ENCODE data around the gene SDK1.

DNA sequence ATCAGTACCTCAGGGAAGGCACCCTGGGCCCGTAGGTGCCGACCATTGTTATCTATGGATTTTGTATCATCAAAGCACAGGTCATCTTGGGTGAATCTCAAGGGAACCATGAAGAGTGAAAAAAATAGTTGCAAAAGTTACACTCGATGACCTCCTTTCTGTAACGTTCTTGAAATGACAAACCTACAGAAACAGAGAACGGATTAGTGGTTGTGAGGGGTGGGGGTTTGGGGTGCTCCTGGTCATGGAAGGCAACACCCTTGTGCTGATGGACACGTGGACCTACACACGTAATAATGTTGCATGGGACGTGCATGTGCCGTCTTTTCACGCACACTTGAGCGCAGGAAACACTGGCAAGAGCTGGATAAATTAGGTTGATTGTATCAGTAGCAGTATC is 655.9 kb downstream of the SDK1 start:
- TF ChIP-seq, protein P1, sequence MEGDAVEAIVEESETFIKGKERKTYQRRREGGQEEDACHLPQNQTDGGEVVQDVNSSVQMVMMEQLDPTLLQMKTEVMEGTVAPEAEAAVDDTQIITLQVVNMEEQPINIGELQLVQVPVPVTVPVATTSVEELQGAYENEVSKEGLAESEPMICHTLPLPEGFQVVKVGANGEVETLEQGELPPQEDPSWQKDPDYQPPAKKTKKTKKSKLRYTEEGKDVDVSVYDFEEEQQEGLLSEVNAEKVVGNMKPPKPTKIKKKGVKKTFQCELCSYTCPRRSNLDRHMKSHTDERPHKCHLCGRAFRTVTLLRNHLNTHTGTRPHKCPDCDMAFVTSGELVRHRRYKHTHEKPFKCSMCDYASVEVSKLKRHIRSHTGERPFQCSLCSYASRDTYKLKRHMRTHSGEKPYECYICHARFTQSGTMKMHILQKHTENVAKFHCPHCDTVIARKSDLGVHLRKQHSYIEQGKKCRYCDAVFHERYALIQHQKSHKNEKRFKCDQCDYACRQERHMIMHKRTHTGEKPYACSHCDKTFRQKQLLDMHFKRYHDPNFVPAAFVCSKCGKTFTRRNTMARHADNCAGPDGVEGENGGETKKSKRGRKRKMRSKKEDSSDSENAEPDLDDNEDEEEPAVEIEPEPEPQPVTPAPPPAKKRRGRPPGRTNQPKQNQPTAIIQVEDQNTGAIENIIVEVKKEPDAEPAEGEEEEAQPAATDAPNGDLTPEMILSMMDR (tag by site-specific recombination; IDR thresholded peaks at IDR 0.05) = no peak
- TF ChIP-seq KLF7 (tag by site-specific recombination; IDR thresholded peaks at IDR 0.05; ENCODE audit: borderline replicate concordance) = no peak
- TF ChIP-seq ZNF16 (tag by site-specific recombination; IDR thresholded peaks at IDR 0.05; ENCODE audit: low read depth) = no peak
- TF ChIP-seq SALL2 (tag by site-specific recombination; IDR thresholded peaks at IDR 0.05; ENCODE audit: borderline replicate concordance) = no peak
- TF ChIP-seq, protein P2, sequence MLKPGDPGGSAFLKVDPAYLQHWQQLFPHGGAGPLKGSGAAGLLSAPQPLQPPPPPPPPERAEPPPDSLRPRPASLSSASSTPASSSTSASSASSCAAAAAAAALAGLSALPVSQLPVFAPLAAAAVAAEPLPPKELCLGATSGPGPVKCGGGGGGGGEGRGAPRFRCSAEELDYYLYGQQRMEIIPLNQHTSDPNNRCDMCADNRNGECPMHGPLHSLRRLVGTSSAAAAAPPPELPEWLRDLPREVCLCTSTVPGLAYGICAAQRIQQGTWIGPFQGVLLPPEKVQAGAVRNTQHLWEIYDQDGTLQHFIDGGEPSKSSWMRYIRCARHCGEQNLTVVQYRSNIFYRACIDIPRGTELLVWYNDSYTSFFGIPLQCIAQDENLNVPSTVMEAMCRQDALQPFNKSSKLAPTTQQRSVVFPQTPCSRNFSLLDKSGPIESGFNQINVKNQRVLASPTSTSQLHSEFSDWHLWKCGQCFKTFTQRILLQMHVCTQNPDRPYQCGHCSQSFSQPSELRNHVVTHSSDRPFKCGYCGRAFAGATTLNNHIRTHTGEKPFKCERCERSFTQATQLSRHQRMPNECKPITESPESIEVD (tag by site-specific recombination; IDR thresholded peaks at IDR 0.05) = no peak
- no peak for TF ChIP-seq ZBTB20 (tag by site-specific recombination; IDR thresholded peaks at IDR 0.05)
- TF ChIP-seq MYNN (tag by site-specific recombination; IDR thresholded peaks at IDR 0.05; ENCODE audit: borderline replicate concordance) = no peak
- no peak for TF ChIP-seq MEIS1 (CRISPR knock-in tag; IDR thresholded peaks at IDR 0.05; ENCODE audit: borderline replicate concordance)
- no peak for TF ChIP-seq TCF7L2 (IDR thresholded peaks at IDR 0.05; ENCODE audit: borderline replicate concordance, low read depth, low read length)
- TF ChIP-seq ZNF670 (tag by site-specific recombination; IDR thresholded peaks at IDR 0.05; ENCODE audit: low read depth) = no peak
- no peak for TF ChIP-seq ZNF610 (tag by site-specific recombination; IDR thresholded peaks at IDR 0.05; ENCODE audit: borderline replicate concordance)
- TF ChIP-seq ZBTB7A (tag by site-specific recombination; IDR thresholded peaks at IDR 0.05; ENCODE audit: low read depth) = no peak

All from HEK293 (cell line).